Stimulated activated naive CD8-positive, alpha-beta T cell treated with anti-CD3 and anti-CD28 coated beads, Interleukin-15, Interleukin-2, amounts not matched to agents 100 U/mL and 50 U/mL, for 24 hours (primary cell): Measurements from ENCODE around the gene SND1.

Experiments
- ATAC-seq: fragments of 150-1000 bp; cut with Tn5 transposase; one replicate; pipeline ENCODE4 v1.10.0; 2021
- DNase-seq: peaks from one replicate; pipeline ENCODE4 v3.0.0; 2021

SND1 gene

DNA sequence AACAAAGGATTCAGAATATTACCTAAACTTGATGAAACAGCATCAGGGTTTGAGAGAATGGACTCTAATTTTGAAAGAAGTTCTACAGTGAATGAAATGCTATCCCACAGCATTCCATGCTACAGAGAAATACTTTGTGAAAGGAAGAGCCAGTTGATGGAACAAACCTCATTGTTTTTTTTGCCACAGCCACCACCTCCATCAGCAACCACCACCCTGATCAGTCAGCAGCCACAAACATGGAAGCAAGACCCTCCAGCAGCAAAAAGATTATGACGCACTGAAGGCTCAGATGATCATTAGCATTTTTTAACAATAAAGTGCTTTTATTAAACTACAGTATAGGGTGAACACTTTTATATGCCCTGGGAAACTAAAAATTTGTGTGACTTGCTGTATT lies 280.5 kb downstream of the SND1 start:
- DNase-seq (no peak), ATAC-seq (no peak)

DNA sequence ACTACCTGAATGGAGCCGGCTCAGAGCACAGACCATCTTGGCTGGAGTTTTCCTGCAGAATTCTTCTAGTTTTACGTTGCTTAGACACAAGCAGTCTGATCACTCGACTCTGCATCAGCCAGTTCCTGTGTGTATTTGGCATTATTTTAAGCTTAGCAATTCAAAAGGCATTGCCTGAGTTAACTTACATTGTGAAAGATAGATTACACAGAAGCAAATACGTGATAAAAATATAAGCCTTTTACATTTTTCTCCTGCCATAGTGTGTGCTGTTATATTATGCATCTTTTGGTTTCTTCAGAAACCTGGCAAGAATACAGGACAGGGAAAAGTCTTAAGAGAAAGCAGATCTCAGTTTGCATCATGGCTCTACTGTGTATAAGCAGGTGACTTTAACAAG lies 281.2 kb downstream of the SND1 start:
- DNase-seq (no peak), ATAC-seq (no peak)

DNA sequence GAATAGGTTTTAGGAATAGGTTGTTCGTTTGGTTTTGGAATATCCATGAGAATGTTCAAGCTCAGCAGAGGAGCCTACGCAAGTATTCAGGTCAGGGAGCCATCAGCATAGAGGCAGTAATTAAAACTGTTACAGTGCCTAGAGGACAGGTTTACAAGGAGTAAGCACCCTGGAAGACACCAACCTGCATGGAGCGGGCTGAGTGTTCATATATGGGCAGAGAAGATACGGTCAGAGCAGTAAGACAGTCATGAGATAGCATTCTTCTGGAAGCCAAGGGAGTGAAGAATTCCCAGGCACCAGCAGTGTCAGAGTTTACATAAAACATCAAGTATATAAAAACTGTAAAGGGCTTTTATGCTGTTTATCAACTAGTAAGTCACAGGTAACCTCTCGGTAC lies 282.7 kb downstream of the SND1 start:
- DNase-seq (no peak), ATAC-seq (no peak)

DNA sequence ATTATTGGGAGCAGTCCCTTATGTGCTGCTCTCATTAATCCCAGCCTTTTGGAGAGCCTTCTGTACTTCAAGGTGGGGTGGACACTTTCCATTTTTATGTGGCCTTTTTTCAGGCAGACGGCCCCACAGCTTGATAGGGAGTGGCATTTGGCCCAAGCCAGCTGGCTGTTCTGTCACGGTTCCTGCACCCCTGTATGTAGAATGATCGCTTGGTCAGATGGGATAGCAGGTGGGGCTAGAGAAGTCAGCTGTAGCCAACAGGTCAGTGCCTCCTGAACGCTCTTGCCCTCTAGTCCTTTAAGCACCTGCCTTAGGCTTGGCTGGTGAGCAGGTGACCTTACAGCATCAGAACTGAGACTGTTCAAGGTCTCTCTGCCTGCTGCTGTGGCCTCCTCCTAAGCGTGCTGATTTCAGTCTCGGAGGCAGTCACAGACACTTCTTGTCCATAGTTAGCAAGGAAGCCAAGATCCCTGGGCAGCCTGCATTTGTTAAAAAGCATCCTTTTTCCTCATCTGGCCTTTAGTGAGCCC lies 283.9 kb downstream of the SND1 start:
- ATAC-seq: no peak
- no peak for DNase-seq

DNA sequence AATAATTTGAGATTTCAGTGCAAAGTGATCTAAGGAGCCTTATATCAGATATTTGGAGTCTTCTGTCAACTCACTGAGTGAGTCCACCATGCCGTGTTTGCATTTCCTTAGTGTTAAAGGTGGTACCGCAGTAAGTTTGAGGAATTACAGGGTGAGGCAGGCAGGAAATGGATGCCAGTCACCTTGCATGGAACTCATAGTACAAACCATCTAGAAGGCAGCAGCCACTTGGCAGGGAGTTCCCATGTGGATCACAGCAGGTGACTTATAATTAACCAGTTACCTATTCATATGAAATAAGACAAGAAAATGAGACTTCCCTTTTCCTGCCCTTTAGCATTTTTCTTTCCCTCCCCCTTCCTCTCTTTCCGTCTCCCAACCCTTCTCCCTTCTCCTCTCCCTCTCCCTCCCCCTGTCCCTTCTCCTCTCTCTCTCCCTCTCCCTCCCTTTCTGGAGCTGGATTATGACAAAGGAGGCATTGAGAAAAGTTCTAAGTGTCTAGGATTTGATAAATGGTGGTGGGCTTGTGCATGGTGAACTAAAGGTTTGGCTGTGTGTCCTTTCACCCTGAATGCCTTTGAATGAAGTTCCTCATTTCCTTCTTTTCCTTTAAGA lies 285.2 kb downstream of the SND1 start:
- no peak for ATAC-seq
- no peak for DNase-seq

DNA sequence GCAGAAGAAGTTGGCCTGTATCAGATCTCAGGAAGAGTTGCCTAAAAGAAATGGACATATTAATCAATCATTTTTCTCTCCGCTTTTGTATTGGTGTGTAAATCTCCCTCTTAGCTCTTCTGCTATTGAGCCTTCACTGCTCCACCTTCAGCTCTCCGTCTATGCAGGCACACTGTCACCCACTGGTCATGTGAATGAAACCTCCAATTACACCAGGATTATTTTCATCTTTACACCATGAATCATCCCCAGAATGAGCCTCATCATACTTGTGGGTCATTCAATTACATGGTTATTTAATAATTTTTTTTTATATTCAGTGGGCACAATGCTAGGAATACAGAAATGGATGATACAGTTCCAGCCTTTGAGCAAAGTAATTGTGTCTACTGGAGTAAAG lies 286.6 kb downstream of the SND1 start:
- DNase-seq (no peak), ATAC-seq (no peak)

DNA sequence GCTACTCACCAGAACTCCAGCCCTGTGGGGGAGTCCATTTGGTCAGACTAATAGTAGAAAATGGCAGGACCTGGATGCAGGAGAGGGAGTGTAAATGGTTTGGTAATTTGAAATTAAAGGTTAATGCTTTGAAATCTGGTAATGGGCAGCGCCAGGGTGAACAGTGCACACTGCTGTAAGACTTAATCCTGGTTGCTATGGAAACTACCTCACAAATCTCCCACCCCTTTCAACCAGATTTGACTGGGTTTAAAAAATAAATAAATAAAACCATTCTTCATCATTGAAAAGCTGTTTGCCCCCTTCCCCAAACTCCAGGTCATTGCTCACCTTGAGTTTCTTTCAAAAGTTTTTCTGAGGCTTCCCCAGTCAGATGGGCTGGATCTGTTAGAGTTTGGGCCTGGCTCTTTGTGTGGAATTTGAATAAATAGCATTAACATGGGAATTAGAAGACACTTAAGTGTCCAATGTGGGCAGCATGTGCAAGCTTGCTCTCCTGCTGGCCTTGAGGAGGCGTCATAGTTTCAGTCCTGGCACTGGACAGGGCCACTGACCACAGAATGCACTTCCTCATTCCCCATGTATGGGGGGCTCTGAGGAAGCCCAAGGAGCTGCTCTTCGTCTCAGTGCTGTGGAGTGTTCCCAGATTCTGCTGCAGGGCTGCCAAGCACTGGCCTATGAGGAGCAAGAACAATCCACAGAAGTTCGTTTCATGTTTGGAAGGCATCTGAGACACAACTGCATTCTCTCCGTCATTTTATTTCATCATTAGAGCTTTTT lies 288.6 kb downstream of the SND1 start:
- ATAC-seq (no peak), DNase-seq (no peak)

DNA sequence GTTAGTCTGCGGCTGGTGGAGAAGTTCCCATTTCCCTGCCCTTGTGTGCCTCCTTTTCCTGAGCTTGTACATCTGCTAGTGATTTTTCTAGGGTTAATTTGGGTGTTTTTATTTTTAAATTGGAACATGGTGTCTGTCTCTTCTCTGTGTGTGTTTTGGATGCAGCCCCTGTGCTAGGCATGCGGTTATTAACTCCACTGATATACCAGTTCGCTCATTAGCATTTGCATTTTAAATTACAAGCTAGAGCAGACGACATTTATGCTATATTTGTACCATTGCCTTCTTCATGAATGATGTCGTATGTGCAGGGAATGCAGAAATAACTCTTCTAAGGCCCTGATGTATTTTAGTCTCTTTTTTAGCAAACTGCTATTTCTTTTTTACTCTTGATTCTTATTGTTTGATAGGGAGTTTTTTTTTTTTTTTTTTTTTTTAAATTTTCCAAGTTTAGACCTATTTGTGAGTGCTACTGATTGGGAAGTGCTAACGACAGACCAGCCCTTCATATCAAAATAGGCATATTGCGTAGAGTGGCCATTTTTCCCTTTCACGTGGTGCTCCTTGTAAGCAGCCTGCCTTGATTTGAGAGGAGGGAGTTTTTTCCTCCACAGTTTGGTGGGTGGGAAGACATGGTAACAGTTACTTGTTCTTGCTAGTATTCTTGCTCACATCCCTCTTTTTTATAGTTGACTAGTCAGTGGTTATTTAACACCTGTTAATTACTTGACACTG lies 289.6 kb downstream of the SND1 start:
- DNase-seq (no peak), ATAC-seq (no peak)

DNA sequence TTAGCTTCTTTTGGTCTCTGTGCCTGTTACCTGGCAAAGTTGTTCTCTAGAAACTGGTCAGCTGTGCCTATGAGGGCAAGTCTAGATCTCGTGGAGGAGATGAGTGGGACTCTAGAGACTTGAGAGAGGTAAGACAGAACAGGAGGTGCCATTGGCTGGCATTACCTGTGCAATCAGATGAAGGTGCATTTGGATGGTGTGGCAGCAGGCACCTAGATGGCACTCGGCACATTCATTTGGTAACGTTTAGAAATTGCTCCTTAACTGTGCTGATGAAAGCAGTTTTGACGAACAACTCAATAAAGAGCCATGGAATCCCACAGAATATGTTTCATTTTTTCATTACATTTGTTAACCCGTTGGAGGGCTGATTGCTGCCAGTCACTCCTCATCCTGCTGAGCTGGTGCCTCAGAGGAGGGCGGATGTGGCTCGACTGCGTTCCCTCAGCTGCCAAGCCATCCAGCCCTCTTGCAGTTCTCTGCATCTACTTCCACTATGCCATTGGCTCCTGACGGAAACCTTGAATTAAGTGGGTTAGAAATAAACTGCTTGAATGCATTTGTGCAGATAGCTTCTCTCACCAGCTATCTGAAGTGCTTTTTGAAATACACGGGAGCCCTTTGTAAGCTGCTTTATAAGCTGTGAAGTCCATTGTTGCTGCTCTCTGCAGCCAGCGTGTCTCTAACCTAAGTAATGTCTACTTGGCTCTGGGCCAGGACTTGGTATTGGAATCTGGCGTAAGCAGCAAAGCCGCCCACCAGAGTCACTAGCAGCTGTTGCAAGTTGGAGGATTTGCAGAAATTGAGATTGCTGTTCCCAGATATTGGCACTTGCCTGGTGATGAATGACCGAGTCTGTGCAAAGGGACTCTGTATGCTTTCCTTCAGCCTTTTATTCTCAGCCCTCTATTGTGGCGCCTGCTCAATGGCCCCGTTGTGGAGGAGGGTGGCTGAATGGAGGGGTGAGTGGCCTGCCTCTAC lies 291.8 kb downstream of the SND1 start:
- ATAC-seq: no peak

DNA sequence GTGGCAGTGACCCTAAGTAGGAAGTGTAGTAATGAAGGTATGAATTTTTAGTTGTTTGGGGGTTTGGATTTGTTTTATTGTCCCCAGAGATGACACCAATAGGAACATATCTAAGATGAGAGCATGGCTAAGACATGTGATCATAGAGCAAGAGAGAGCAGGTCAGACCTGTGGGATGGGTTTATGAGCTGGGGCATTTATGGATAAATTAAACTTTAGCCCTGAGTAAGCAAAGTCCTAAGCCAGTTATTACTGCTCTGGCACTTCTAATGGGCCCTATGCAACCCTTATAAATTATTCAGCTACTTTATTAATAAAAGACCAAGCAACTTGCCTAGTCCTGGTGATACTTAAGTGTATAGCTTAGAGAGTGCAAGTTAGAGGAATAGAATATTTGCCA lies 294.1 kb downstream of the SND1 start:
- DNase-seq: no peak
- no peak for ATAC-seq

More for the DNA sequence above, 291.8 kb downstream of the SND1 start:
- DNase-seq: no peak

DNA sequence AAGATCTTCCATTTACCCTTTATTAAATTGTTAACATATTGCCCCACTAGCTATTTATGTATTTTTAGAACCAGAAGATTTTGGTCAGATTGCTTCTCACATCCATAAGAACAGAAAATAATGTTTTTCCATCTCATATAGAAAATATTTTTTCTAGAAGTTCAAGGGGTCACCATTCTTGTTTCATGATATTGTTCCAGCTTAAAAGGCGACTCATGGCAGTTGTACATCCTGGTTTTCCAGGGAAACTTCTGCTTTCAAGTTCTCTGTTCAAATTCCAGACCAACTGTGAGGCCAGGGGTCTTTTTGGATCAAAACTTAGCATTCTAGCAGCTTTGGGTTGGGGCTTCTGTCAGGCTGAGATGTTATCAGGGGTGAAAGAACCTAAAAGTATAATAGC lies 294.9 kb downstream of the SND1 start:
- DNase-seq: no peak
- ATAC-seq: no peak

DNA sequence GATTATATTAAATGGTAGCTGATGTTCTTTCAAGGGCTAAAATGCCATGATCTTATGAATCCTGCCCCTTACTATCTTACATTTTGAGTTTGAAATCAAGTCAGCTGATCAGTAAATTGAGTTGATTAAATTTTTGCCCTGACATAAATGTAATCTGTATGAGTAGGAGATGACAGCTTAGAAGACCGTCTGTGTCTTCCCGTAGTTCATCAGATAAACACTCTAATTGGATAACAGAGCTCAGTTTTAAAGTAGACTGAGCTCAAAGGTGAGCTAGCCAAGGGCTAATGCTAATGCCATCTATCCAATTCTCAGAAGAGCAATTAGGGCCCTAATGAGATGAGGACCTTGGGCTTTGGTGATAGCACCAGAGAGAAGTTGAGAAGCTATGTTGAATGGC lies 296.3 kb downstream of the SND1 start:
- no peak for DNase-seq
- ATAC-seq: no peak

DNA sequence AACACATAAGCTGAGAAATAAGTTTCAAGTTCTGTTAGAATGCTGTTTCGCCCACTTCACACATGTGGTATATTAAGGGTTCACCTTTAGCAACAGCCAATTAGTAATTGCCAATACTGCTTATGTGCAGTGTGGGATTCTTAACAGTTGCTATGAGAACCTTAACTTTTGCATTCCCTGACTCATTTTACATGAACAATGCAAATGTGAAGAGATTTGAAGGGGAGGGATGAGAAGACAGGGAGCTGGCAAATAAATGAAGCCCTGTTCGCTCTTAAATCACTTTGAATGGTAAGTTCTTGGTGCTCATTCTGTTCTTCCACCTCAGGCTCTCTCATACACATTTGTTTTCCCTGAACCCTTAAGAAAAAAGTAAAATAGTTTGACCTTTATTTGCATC lies 296.9 kb downstream of the SND1 start:
- no peak for DNase-seq
- no peak for ATAC-seq

DNA sequence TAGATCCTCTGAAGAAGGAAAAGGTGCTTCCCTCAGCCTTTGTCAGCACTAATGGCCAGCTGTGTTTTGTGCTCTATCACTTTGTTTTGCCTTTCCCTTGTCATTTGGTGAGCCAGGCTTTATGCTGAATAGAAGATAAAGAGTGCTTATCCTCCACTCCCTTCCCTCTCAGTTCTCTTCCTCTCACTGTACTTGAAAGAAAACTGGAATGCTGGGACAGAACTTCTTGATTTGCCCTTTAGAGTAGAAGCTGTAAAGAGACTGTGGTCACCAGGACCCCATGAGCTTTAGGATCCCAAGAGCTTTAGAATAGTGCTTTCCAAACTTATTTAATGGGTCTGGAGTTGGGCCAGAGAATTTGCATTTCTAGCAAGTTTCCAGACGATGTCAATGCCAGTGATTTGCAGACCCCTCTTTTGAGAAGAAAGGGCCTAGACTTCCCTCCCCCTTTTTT lies 297.8 kb downstream of the SND1 start:
- no peak for ATAC-seq
- DNase-seq: no peak

DNA sequence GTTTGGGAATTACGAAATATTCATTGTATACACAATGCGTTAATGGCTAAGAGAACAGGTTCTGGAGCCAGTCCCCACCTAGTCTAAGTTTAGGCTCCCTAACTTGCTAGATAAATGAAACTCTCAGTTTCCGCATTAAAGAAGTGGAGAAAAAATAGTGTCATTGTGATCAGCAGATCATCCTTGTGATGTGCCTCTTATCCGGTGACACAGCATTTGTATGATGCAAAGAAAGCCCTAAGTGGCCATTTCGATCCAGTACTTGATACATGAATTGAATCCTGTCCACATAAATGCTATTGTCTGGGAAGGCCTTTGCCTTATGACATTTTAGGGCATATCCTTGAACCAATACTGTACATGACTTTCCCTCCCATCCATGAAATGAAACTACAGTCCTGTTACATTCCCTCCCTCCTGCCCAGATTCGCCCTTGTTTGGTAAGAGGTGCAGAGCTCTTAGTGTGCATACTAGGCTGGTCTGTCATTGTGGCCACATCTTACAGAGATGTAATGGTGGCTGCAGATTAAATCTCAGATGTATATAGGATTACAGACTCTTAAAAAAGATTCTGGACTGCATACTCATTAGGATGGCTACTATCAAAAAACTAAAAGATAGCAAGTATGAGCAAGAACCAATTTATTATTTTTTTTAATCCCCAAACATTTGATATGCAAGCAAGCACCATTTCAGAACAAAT lies 298.4 kb downstream of the SND1 start:
- DNase-seq (no peak), ATAC-seq (no peak)

DNA sequence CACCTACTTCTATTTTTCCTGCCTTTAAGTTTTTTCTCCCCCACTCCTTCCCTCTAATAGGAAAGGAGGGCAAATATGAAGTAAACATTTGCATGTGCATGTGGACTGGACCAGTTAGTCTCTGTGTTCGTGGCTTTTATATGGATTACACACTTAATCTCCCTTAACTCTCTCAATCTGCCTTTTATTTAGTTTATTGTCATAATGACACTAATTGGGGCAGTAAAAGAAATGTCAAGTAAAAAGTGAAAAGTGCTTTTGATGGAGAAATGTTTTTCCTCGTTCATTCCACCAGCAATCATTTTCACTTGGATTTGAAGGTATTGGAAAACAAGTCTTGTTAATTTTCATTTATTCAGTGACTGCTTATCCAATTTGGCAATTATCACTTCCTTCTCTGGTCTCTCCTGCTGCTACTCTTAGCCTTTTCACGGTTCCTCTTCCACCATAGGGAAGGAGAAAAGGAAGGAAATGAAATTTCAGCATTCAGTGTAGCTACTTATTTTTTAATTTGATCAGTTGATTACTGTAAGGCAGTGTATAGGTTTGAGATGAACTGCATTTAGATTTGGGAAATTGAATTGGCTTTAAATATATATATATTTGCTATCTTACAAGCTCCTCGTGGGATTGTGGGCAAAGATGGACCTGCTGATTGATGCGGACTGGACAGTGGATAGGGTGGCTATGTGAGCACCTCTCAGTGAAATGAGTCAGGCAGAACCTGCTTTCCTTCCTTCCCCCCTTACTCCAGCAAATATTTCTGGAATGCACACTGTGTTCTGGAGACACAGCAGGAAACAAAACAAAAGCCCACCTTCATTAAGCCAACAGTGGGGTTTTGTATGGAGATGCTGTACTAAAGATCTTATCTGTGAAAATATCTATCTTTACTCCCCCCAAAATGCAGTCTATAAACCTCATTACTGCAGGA lies 301.7 kb downstream of the SND1 start:
- DNase-seq (no peak), ATAC-seq (no peak)

DNA sequence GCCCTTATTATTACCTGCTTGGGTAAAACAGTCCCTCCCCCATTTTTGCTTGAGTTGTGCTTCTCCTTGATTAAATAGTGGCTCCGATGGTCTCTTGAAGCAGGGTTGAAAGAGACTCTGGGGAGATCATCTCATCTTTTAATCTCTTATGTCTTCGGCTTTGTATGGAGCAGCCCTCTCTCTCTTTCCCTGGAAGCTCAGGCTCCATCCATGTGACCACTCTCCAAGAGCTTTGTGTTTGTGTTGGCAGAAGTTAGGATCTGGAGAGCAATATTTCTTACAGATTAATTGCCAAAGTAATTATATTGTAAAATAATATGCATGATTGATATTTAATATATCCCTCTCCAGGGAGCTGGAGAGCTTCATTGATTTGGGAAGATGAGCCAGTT lies 302.4 kb downstream of the SND1 start:
- ATAC-seq: no peak
- DNase-seq: no peak

DNA sequence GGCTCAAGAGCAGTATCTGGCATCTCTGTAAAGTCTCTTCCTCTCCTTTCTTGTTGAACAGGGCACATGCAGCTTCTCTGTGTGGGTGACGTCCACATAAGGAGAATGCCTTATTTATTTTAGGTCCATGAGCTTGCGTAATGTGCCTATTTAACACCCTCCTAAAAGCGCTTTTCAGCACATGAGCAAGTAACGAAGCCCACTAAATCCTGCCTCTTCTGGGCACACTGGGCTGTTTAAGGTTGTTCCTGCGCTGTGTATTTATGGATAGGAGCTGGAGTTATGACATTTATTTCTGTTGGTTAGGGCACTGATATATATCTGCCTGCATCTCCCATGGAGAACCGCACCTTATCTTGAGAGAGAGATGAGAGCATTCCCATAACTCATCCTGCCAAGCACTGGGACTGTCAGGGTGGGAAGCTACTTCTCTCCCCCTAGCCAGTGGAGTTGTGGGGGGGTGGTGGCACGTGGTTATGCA lies 303.1 kb downstream of the SND1 start:
- DNase-seq: no peak
- ATAC-seq: no peak

DNA sequence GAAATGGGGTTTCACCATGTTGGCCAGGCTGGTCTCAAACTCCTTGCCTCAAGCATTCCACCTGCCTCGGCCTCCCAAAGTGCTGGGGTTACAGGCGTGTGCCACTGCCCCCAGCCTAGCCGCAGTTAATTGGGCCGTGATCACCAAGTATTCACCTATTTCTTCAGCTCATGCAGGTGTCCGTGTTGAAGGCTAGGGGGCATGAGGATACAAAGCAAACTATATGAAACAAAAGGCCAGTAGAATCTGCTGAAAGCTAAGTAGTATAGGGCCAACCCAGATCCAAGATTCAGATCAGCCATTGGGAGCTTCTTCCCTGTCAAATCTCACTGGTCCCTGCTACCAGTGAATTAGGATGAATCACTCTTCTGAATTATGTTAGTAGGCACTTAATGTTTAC lies 305.9 kb downstream of the SND1 start:
- ATAC-seq (no peak), DNase-seq (no peak)

DNA sequence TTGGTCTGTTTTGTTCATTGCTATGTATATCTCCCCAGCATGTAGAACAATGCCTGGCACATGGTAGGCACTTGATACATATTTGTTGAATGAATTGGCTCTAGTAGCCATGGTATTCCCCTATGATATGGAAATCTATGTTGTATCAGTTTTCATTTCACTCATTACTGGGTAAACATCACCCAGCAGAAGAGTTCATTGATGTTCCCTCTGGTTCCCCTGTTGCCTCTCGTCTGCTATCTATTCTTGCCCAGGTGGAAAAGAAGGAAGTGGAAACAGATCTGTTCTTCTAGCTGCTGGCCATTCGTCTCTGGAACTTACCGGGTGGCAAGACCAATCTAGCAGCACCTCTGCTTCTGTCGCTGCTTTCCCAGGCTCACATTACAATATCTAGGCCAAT lies 307.8 kb downstream of the SND1 start:
- DNase-seq: no peak
- no peak for ATAC-seq
